CD4-positive, alpha-beta T cell treated with Interleukin-2 at 100 ng/mL for 4 hours (primary cell): Measurements from ENCODE around the gene SULT1A1.

Experiments used
- DNase-seq: peaks from one replicate; pipeline ENCODE4 v3.0.0-alpha.2; 2020; ENCODE audit warnings: low spot score

Gene SULT1A1

DNA sequence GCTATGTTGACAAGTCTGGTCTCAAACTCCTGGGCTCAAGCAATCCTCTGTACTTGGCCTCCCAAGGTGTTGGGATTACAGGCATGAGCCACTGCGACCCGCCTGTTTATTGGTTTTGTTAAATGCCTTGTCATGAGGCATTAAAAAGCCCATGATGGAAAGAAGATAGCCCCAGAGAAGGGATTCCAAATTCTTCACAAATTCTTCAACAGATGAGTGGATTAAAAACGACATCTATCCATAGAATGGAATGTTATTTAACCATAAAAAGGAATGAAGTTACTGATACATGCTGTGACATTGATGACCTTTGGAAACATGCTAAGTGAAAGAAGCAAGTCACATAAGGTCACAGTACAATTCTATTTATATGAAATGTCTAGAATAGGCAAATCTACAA lies 51.4 kb downstream of the SULT1A1 start:
- no peak for DNase-seq

DNA sequence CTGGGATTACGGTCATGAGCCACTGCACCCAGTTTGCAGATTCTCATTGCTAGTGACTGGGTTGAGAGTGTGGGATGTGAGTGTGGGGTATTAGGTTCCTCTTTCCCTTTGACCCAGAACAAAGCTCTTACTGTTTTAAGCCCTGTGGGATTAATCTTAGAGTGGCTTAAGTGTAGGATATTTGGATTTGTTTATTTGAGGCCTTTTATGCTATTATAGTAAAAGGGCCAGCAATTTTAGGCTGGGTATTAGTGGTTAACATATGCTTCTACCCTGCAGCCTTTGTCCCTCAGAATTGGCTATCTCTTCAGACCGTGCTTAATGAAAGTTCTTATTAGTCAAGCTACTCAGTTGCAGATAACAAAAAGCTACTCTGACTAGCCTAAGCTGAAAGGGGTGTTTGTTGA lies 52.9 kb downstream of the SULT1A1 start:
- DNase-seq: no peak

DNA sequence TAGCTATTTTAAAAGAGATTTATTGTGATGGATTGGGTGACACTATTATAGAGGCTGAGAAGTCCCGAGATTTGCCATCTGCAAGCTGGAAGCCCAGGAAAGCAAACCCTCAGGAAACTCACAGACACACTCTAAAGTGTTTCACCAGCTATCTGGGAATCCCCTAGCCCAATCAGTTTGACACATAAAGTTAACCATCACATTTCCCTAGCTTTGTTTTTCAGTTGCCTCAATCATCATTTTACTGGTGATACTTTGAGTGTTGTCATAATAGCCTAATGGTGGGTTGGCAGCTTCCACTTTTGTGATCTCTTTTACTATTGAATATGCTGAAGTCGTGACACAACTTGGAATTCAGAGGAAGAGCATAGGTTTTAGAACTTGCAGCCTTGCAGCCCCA lies 54.3 kb downstream of the SULT1A1 start:
- no peak for DNase-seq
